ENCODE data around the gene GARIN1A.
"Not testable (repeated sequence)": the region's sequence is repeated elsewhere in the genome, so short reads cannot be mapped to it uniquely, and the experiment has no call there.

The GARIN1A gene

GRCh38 chr7:128671992-128672391, at the start of gene GARIN1A:
Gene GARIN1A, plus strand, starts transcription at chr7:128672292. Its CDS starts 106 bp downstream, at chr7:128672398.
- H3K27ac ChIP-seq = no peak within 1 kb of the TSS
- no peak for TF ChIP-seq CTCF (IDR thresholded peaks at IDR 0.05)
- DNase-seq (ENCODE audit: low spot score) = no peak
- peak within 1 kb of the TSS; percentile 14 for H3K4me3 ChIP-seq

GRCh38 chr7:128627124-128627523, 45.0 kb upstream of the GARIN1A start:
- not testable (repeated sequence) for H3K27ac ChIP-seq; H3K4me3 ChIP-seq; DNase-seq (ENCODE audit: low spot score)

- H3K27ac ChIP-seq; H3K4me3 ChIP-seq; DNase-seq (ENCODE audit: low spot score): not testable (repeated sequence)
These were observed 38.2 kb upstream of the GARIN1A start for GRCh38 chr7:128633915-128634314.

- H3K27ac ChIP-seq; DNase-seq (ENCODE audit: low spot score); H3K4me3 ChIP-seq: not testable (repeated sequence)
These were observed 26.9 kb upstream of the GARIN1A start for GRCh38 chr7:128645206-128645605.

GRCh38 chr7:128645844-128646243, 26.2 kb upstream of the GARIN1A start:
- H3K27ac ChIP-seq; H3K4me3 ChIP-seq; DNase-seq (ENCODE audit: low spot score): not testable (repeated sequence)

- H3K4me3 ChIP-seq; DNase-seq (ENCODE audit: low spot score); H3K27ac ChIP-seq: not testable (repeated sequence)
These were observed 25.2 kb upstream of the GARIN1A start for GRCh38 chr7:128646877-128647276.

GRCh38 chr7:128651096-128651495, 21.0 kb upstream of the GARIN1A start:
- not testable (repeated sequence) for DNase-seq (ENCODE audit: low spot score); H3K27ac ChIP-seq; H3K4me3 ChIP-seq

- not testable (repeated sequence) for DNase-seq (ENCODE audit: low spot score); H3K27ac ChIP-seq; H3K4me3 ChIP-seq
These were observed 19.5 kb upstream of the GARIN1A start for GRCh38 chr7:128652606-128653005.

- not testable (repeated sequence) for H3K4me3 ChIP-seq; H3K27ac ChIP-seq; DNase-seq (ENCODE audit: low spot score)
These were observed 18.9 kb upstream of the GARIN1A start for GRCh38 chr7:128653197-128653596.

- not testable (repeated sequence) for H3K4me3 ChIP-seq; H3K27ac ChIP-seq; DNase-seq (ENCODE audit: low spot score)
These were observed 18.0 kb upstream of the GARIN1A start for GRCh38 chr7:128654080-128654479.

- not testable (repeated sequence) for DNase-seq (ENCODE audit: low spot score); H3K4me3 ChIP-seq; H3K27ac ChIP-seq
These were observed 17.6 kb upstream of the GARIN1A start for GRCh38 chr7:128654501-128654900.

GRCh38 chr7:128658428-128658827, 13.7 kb upstream of the GARIN1A start:
- not testable (repeated sequence) for H3K27ac ChIP-seq; DNase-seq (ENCODE audit: low spot score); H3K4me3 ChIP-seq

GRCh38 chr7:128660596-128660995, 11.5 kb upstream of the GARIN1A start:
- Histone ChIP-seq H3K4me3 (no peak overlapping the region), H3K27ac (no peak overlapping the region)
- no peak for DNase-seq (ENCODE audit: low spot score)
- no peak for TF ChIP-seq CTCF (IDR thresholded peaks at IDR 0.05)
